NCI-H2196 treated with DMSO at 0.1 percent for 48 hours (cell line): ENCODE results near the gene CRACR2A.

Experiments used
- DNase-seq: peaks from one replicate; lab custom pipeline; 2025; ENCODE audit not compliant: unreplicated experiment; lab: John Stamatoyannopoulos, UW

Gene CRACR2A

GRCh38 chr12:3726456-3726855 is 26.5 kb downstream of the CRACR2A start:
- no peak for DNase-seq

- DNase-seq = no peak
Observed at GRCh38 chr12:3725388-3726115, 27.4 kb downstream of the CRACR2A start.

DNA sequence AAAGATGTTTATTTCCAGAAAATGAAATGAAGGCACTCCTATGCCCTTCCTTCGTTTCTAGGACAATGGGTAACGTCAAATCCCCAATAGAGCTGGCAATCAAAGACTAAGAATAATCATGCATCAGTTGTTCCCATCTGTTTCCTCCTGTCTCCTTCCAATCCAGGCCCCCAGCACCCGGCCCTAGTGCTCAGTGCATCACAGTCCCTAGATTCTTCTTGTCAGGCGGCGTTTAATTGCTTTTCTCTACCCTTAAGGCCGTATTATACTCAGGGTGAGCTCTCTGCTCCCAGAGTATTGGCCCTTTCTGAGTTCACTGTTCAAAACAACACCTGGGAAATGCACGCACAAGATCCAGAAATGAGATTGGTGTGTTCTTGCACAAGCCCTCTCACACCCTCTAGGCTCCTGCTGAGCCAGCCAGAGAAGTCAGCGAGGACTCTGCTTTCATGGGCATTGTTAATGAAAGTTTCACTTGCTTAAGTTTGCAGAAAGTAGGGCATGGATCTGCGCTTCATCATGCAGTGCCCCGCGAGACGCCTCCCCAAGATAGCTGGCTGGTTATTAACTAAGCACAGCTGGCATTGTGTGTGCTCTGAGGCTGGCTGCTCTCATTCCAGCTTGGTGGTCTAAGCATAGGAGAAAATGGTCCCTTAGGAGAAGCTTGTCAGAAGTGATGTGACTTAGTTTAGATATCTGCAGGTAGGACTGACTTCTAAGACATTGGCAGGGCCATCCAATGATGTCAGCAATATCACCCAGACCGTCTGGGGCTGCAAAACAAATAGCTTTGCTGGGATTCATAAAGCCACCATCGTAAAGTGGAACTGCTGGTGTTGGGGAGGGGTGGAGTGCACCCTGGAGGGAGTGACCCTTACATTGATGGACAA is 28.7 kb downstream of the CRACR2A start:
- DNase-seq = no peak

DNA sequence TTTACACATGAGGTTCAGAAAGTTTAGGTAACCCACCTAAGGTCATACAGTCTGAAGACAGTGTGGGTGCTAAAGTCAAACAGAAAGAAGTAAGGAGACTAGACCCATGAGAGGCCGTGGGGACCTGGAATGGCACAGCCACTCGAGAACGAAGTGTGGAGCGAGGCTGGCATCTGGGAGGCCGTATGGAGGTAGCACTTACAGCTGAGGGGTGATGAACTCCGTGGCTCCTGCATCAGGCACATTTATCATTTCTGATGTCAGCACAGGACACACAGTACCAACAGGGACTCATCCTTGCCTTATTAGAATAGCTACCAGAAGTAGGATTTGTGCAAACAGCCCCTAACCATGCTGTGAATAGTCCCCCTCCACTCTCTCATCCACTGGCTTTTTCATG is 30.5 kb downstream of the CRACR2A start:
- DNase-seq = no peak

- no peak for DNase-seq
Observed at GRCh38 chr12:3720772-3721171, 32.1 kb downstream of the CRACR2A start.

DNA sequence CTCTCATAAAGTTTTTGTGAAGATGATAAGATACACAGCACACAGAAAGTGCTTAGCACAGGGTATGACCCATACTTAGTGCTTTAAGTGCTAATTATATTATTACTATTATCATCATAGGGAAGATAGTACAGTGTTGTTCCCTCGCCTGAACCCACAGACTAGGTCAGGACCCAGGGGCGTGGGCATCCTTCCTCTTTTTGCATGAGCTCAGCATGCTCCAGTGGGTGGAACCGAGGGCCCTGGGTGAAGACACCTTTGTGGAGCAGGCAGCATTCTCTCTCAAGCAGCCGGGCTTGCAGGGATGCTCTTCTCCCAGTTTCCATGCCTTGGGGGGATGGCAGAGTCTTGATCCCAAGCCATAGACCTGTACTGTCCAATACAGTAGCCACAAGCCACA is 34.8 kb downstream of the CRACR2A start:
- no peak for DNase-seq

DNA sequence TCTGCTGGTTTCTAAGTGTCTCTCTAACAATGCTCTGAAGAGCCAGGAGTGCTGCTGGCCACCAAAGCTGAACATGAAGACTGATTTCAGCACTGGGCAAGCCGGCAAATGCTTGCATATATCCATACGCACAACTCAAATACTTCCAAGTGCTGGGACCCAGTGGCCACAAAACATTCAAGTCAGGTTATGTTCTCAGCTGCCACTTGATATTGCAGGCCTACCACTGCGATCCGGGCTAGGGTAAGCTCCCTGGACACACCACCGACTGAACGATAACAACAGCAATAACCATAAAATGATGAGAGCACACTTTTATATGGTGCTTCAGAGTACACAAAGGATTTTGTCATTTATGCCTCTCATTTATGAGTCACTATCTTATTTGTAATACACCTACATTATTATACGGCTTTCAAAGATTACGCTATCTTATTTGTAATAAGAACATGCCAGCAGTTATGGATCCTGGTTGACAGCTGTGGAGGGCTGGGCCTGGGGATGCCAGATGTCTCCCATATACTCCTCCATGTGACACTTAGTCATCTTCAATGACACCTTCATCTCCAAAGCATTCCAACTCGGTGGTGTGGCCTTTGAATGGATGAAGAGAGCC is 35.5 kb downstream of the CRACR2A start:
- DNase-seq = no peak

DNA sequence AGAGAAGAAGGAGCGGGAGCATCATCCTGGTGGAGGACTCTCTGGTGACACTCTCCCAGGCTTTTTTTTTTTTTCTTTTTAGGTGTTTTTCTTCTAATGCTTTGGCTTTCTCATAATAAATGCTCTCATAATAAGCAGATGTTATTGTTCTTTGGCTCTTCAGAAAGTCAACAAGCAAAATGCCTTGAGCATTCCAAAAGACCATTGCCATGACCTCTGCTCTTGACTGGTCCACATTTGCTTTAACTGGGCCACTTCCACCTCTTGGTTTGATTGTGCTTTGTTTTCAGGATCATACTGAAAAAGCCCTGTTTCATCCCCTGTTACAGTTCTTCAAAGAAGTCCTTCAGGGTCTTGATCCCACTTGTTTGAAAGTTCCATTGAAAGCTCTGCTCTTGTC is 36.9 kb downstream of the CRACR2A start:
- no peak for DNase-seq

GRCh38 chr12:3713947-3714346 is 39.0 kb downstream of the CRACR2A start:
- no peak for DNase-seq

GRCh38 chr12:3713483-3713882 is 39.4 kb downstream of the CRACR2A start:
- DNase-seq = no peak

GRCh38 chr12:3712209-3712992 is 40.5 kb downstream of the CRACR2A start:
- no peak for DNase-seq

GRCh38 chr12:3705354-3705675 is 47.6 kb downstream of the CRACR2A start:
- no peak for DNase-seq

DNA sequence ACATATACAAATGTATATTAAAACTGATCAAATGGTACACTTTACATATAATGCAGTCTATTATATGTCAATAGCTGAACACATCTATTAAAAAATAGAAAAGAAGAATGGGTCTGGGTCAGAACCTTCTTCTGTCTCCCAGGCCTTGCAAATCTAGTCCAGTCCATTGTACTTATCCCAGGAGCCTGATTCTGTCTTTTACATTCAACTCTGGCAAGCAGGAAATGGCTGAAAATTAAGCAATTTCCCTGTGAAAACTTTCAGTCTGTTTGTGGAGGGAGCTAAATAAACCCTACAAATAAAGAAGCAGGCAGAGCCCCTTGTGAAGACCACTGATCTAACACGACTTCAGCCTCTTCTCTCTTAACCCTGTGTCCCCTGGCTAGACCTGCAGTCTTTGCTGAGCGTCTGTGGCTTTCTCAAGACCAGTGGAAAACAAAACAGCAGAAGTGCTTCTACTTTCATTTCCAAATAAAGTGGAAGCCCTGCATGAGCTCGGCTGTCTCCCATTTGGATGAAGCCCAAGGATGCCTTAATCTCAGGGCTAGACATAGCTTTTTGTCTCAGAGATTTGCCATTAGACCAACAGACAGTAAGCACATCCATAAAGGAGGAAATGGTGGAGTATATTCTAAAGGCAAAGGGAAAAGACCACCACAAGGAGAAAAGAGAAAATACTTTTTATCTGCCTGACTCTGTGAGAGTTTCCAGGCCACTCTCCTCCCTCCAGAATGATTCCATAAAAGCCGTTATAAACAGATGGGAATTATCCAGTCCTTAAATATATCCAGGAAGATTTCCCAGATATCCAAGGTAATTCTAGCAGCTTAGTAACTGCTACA is 48.2 kb downstream of the CRACR2A start:
- no peak for DNase-seq

GRCh38 chr12:3700861-3701260 is 52.0 kb downstream of the CRACR2A start:
- DNase-seq = no peak

DNA sequence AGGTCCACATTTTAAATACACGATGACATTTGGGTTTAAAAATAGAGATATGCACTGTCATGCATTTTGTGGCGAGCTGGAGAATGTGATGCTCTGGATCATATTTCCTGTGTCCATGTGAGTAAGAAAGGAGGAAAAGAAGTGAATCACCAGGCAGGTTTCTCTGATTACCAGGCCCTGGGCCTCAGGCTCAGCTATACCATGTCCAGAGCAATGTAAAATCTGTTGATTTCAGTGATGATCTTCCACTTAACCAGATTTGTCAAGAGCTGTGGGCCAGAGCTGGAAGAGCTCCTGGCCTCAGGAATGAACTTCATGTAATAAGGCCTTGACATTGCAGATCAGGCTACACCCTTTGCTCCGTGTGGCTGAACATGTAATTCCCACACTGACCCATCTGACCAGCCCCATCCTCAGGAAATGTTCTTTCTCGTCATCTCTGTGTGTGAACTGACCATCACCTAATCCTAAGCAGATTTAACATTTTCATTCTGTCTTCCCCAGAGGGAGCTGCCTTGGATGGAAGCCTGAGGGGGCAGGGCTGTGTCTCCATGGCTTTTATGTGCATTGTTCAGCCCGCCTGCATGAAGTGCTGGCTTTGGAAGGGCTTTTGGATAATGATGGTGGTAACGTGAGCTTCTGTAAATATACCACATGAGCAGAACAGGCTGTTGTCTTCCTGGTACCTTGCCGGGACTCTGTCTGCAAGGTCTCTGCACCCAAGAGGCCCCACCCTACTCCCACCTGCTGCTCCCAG is 54.5 kb downstream of the CRACR2A start:
- peak; percentile 66 for DNase-seq

DNA sequence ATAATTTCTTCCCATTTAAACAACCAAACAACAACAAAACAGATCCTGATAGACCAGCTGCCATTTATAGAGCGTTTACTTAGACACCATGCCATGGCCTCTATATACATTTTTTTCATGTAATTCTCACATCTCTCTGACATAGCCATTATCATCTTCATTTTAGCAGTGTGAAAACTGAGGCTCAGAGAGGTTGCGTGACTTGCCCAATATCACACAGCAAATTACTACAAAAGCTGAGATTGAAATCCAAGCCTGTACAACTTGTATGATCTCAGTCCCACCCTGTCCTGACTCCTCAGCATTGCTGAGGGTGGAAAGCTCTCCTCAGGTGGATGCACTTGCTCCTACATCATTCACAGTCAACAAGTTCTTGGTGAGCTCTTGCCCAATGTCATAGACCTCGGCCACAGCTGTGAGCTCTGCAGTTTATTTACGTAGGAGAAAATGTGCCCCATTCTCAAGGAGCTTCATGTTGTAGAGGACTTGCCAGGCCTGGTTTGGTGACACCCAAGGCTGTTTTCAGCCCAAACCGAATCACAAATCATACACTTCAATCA is 55.5 kb downstream of the CRACR2A start:
- DNase-seq = no peak

- DNase-seq = no peak
Observed at GRCh38 chr12:3694673-3695072, 58.2 kb downstream of the CRACR2A start.

DNA sequence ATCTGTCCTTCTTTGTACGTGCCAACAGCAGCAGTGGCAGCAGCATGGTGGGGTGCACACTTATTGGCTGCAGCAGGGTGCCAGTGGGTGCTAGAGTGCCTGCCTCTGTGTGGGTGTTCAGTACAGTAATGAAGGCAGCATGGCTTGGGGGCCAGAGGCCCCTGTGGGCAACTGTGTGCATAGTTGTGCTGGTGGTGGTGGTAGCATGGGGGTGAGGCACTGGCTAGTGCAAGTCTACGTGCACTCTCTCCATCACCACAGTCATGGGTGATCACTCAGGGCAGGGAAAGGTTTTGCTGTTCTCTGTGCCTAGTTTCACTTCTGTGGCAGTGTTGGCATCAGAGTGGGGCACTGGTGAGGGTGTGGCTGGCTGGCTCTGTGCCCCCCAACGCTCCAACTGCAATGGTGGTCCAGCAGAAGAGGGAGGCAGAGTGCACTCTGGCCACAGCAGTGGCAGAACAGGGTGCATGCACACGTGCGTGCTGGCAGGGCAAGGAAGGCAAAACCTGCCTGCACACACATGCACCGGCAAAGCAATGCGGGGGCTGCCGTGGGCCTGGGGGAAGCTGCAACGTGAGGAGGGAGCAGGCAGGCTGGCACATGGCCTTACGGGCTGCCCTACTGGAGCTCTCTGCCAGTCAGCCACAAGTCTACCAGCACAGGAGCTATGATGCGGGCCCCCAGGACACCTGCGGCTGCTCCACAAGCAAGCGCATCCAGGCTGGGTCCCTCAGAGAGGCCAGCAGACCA is 60.1 kb downstream of the CRACR2A start:
- DNase-seq = no peak

DNA sequence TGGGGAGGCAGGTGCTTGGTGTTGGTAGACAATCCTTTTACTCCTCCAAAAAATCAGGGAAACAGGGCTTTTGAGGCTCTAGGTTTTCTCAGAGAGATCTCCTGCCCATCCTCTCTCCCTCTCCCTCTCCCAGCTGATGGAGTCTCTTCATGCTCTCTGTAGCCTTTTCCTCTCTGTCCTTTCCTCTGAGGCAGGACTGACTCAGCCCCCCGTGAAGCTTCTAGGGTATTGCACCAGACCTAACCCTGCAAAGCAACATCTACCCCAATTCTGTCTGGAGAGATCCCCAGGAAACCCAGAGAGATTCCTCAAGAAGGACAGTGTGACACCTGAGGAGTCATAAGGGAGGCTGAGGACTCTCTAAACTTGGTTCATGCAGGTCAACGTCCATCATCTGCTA is 66.4 kb downstream of the CRACR2A start:
- no peak for DNase-seq
